Measurements from ENCODE around the gene PUM1.

The PUM1 gene

GRCh38 chr1:30895382-30895943 is 170.1 kb downstream of the PUM1 start:
- H3K4me3 ChIP-seq (ENCODE audit: low read depth, low read length), result no peak overlapping the region
- DNase-seq (ENCODE audit: low read depth), result no peak
- no peak for TF ChIP-seq CTCF (conservative IDR thresholded peaks at IDR 0.05; ENCODE audit: low read depth, low read length)

DNA sequence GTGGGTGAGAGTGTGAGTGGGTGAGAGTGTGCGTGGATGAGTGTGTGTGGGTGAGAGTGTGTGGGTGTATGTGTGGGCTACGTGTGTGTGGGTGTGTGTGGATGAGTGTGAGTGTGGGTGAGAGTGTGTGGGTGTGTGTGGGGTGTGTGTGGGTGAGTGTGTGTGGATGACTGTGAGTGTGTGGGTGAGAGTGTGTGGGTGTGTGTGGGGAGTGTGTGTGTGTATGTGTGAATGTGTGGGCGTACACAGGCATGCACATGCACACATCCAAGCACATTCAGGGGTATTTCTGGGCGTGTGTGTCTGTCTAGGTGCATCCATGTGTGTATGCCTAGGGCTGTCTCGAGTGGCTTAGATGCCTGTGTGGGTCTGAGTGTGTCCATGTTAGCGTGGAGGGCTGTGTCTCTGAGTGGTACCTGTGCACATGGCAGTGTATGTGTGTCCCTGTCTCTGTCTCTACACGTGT is 171.0 kb downstream of the PUM1 start:
- no peak for TF ChIP-seq CTCF (conservative IDR thresholded peaks at IDR 0.05; ENCODE audit: low read depth, low read length)
- no peak for DNase-seq (ENCODE audit: low read depth)
- no peak overlapping the region for H3K4me3 ChIP-seq (ENCODE audit: low read depth, low read length)

DNA sequence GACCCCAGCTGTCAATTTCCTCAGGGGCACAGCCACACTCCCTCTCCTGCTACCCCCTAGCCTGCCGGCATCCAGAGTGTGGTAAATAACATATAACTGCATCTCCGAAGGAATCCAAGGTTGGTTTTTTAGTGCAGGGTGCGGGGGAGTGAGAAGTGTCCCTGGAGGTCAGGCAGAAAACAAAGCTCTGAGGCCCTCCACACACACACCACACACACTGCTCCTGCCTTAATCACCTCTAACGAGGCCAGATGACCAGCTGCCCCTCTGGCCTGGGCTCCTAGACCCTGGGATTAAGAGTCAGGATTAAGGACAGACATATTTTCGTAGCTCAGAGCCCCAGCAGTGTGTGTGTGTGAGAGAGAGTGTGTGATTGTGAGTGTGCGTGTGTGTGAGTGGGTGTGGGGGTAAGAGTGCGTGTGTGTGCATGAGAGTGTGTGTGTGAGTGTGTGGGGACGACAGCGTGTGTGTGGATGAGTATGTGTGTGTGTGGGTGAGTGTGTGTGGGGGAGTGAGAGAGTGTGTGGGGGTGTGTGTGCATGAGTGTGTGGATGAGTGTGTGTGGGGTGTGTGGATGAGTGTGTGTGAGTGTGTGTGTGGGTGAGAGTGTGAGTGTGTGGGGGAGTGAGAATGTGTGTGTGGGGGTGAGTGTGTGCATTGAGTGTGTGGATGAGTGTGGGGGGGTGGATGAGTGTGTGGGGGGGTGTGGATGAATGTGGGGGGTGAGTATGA is 171.6 kb downstream of the PUM1 start:
- no peak for TF ChIP-seq CTCF (conservative IDR thresholded peaks at IDR 0.05; ENCODE audit: low read depth, low read length)
- no peak for DNase-seq (ENCODE audit: low read depth)
- H3K4me3 ChIP-seq (ENCODE audit: low read depth, low read length), result no peak overlapping the region

- TF ChIP-seq CTCF (conservative IDR thresholded peaks at IDR 0.05; ENCODE audit: low read depth, low read length), result no peak
- DNase-seq (ENCODE audit: low read depth), result no peak
- no peak overlapping the region for H3K4me3 ChIP-seq (ENCODE audit: low read depth, low read length)
These were observed 172.8 kb downstream of the PUM1 start for GRCh38 chr1:30892671-30893073.

- no peak for TF ChIP-seq CTCF (conservative IDR thresholded peaks at IDR 0.05; ENCODE audit: low read depth, low read length)
- DNase-seq (ENCODE audit: low read depth), result no peak
- H3K4me3 ChIP-seq (ENCODE audit: low read depth, low read length), result no peak overlapping the region
These were observed 174.3 kb downstream of the PUM1 start for GRCh38 chr1:30891227-30891552.

DNA sequence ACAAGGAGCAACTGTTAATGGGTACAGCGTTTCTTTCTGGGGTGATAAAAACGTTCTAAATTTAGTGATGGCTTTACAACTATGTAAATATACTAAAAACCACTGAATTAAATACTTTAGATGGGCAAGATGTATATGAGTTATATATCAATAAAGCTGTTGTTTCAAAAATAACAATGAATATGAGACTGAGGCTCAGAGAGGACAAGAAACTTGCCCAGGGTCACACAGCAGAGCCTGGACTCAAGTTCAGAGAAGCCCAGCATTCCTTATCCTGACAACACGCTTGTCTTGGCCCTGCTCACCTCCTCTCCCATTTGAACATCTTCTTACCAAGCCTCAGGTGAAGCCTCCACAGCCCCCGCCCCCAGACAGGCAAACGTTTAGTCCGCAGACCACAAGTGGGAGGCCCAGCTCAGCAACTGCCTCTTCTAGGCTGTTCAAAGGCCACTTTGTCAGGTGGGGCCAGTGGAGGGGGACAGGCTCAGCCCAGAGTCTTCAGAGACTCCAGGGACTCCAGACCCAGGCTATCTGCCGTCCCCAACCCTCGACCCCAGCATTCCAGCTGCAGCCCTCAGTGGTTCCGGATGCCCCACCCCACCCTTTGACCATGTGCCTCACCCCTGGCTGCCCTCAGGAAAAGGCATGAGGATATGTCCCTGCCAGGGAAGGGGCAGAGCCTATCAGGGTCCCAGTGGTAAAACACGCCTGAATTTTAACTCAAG is 174.9 kb downstream of the PUM1 start:
- H3K4me3 ChIP-seq (ENCODE audit: low read depth, low read length), result no peak overlapping the region
- TF ChIP-seq CTCF (conservative IDR thresholded peaks at IDR 0.05; ENCODE audit: low read depth, low read length), result no peak

More for the DNA sequence above, 174.9 kb downstream of the PUM1 start:
- DNase-seq (ENCODE audit: low read depth), result no peak
